Testis (tissue), 3 donors: ENCODE results near the gene ERBB4. TPM values are rescaled to one million over a fixed set of nuclear protein-coding genes. Genes with fewer than 3 reads are reported as not detected.

Experiments
- DNase-seq: peaks from one replicate; pipeline ENCODE4 v3.0.0-alpha.2; 2019
- H3K27ac ChIP-seq, 2 donors: fragments of 200-600 bp; sonication (generic); one replicate each; pipeline ENCODE4 v1.5.1; 2019
- H3K27me3 ChIP-seq: fragments of 200-600 bp; sonication (generic); one replicate; pipeline ENCODE4 v1.5.1; 2019
- H3K36me3 ChIP-seq: fragments of 200-600 bp; sonication (generic); one replicate; pipeline ENCODE4 v1.5.1; 2017; ENCODE audit warnings: low read depth; ENCODE audit errors: missing control alignments
- H3K4me1 ChIP-seq: fragments of 200-600 bp; sonication (generic); one replicate; pipeline ENCODE4 v1.5.1; 2019
- H3K4me3 ChIP-seq, 2 donors: fragments of 200-600 bp; sonication (generic); one replicate each; pipeline ENCODE4 v1.5.1; 2017 to 2019
- H3K9me3 ChIP-seq: fragments of 200-600 bp; sonication (generic); one replicate; pipeline ENCODE4 v1.5.1; 2017
- CTCF ChIP-seq, 3 experiments: fragments of 450-650 bp in 2 of 3; fragments of 200-600 bp in 1 of 3; sonication (generic) in 1 of 3; IDR thresholded peaks; one replicate each; pipeline ENCODE4 v1.5.1; 2016 to 2019; ENCODE audit warnings: antibody characterized with exemption in 3 of 3, mild to moderate bottlenecking in 2 of 3, moderate library complexity in 1 of 3
- POLR2A ChIP-seq: fragments of 450-650 bp; IDR thresholded peaks from one replicate; pipeline ENCODE4 v1.6.1; 2017; ENCODE audit warnings: antibody characterized with exemption, mild to moderate bottlenecking, moderate library complexity
- WGBS, 2 donors: methylation state at CpG; one replicate each; pipeline ENCODE4 v1.1.5; 2018; 5-methylcytosine and 5-hydroxymethylcytosine counted together
- intact Hi-C: fragments of 100-400 bp; cut with DNase I; formaldehyde crosslinking; loops from one replicate; pipeline ENCODE4 v1.15.1; 2023; ENCODE audit warnings: low total_unique reads
- polyA plus RNA-seq: library from polyadenylated mRNA; stranded (reverse); fragments of 350-450 nt; fragmentation: Illumina TruSeq; extraction: RNeasy Lipid Tissue Mini Kit (QIAGEN cat#74804); gene quantifications from one replicate; pipeline ENCODE4 v1.2.3, GENCODE V29; 2014; ENCODE audit warnings: low read depth, low replicate concordance; ENCODE audit not compliant: insufficient read depth
- total RNA-seq, 2 donors: library from RNA; depleted of rRNA; stranded (reverse); fragments of >200 nt; gene quantifications; one replicate each; pipeline ENCODE4 v1.2.3, GENCODE V29; 2016

ERBB4 gene
- total and polyA plus RNA-seq, 3 donors from 2014 or later = 6.1 to 62.7 (median 47.7) TPM

GRCh38 chr2:212186166-212186565, 352.4 kb downstream of the ERBB4 start:
- 85 to 89% methylated on average over 3 of the region's 3 CpGs for WGBS, 2 donors
- TF ChIP-seq POLR2A = no peak
- no peak for TF ChIP-seq CTCF (IDR thresholded peaks at IDR 0.05)
- no peaks in the 10 kb centered on the region for H3K4me1 ChIP-seq

GRCh38 chr2:212181646-212182045, 357.0 kb downstream of the ERBB4 start:
- Histone ChIP-seq H3K9me3 (no peaks in the 10 kb centered on the region), H3K27me3 (no peaks in the 10 kb centered on the region), H3K36me3 (no peaks in the 10 kb centered on the region), H3K27ac (no peak overlapping the region), H3K4me3 (no peak overlapping the region), H3K4me1 (no peaks in the 10 kb centered on the region)
- no peak for DNase-seq
- TF ChIP-seq CTCF (IDR thresholded peaks at IDR 0.05) = no peak
- TF ChIP-seq POLR2A = no peak
- 0 to 52% methylated on average over 1 of the region's 1 CpG for WGBS, 2 donors
- intact Hi-C loops = no loop called here

More at GRCh38 chr2:212186166-212186565, 352.4 kb downstream of the ERBB4 start:
- Histone ChIP-seq H3K4me3 (no peak overlapping the region), H3K36me3 (no peaks in the 10 kb centered on the region), H3K27ac (no peak overlapping the region), H3K27me3 (no peaks in the 10 kb centered on the region), H3K9me3 (no peaks in the 10 kb centered on the region)
- intact Hi-C loops = no loop called here
- no peak for DNase-seq

- no peaks in the 10 kb centered on the region for H3K4me1 ChIP-seq
- no peaks in the 10 kb centered on the region for H3K27me3 ChIP-seq
- TF ChIP-seq POLR2A = no peak
- TF ChIP-seq CTCF (IDR thresholded peaks at IDR 0.05) = no peak
- intact Hi-C loops = no loop called here
- no peak overlapping the region for H3K4me3 ChIP-seq
- H3K27ac ChIP-seq = no peak overlapping the region
- DNase-seq = no peak
- WGBS, 2 donors = 82 to 85% methylated on average over 3 of the region's 3 CpGs
- H3K36me3 ChIP-seq = no peaks in the 10 kb centered on the region
- H3K9me3 ChIP-seq = no peaks in the 10 kb centered on the region
Observed at GRCh38 chr2:212180408-212181083, 358.1 kb downstream of the ERBB4 start.

GRCh38 chr2:212177724-212178123, 360.9 kb downstream of the ERBB4 start:
- Histone ChIP-seq H3K27ac (no peak overlapping the region), H3K9me3 (no peaks in the 10 kb centered on the region), H3K27me3 (no peaks in the 10 kb centered on the region), H3K4me1 (peaks cover 3% of the 10 kb centered on the region), H3K36me3 (no peaks in the 10 kb centered on the region), H3K4me3 (no peak overlapping the region)
- DNase-seq = no peak
- intact Hi-C loops = no loop called here
- WGBS, 2 donors = 50 to 51% methylated on average over 2 of the region's 2 CpGs
- TF ChIP-seq CTCF (IDR thresholded peaks at IDR 0.05) (no peak), POLR2A (no peak)

- no peak for DNase-seq
- Histone ChIP-seq H3K27ac (no peak overlapping the region), H3K9me3 (no peaks in the 10 kb centered on the region), H3K4me3 (no peak overlapping the region), H3K36me3 (no peaks in the 10 kb centered on the region), H3K4me1 (peaks cover 3% of the 10 kb centered on the region), H3K27me3 (no peaks in the 10 kb centered on the region)
- 83 to 94% methylated on average over 1 of the region's 1 CpG for WGBS, 2 donors
- TF ChIP-seq POLR2A (no peak), CTCF (IDR thresholded peaks at IDR 0.05) (no peak)
- intact Hi-C loops = no loop called here
Observed at GRCh38 chr2:212176151-212176550, 362.5 kb downstream of the ERBB4 start.
